Transverse colon (tissue), 4 donors: ENCODE measurements around the gene SF3B3. TPM values are rescaled to one million over a fixed set of nuclear protein-coding genes. Genes with fewer than 3 reads are reported as not detected.

Experiments used
- DNase-seq: peaks from one replicate; pipeline ENCODE4 v3.0.0-alpha.2; 2019
- H3K27ac ChIP-seq, 4 donors: fragments of 200-600 bp; sonication (generic); 2 replicates each; pipeline ENCODE4 v1.5.1; 2016 to 2018; ENCODE audit warnings: inconsistent platforms in 4 of 4
- H3K27me3 ChIP-seq: fragments of 200-600 bp; sonication (generic); 2 replicates; pipeline ENCODE4 v1.5.1; 2017; ENCODE audit warnings: inconsistent platforms
- H3K36me3 ChIP-seq, 4 donors: fragments of 200-600 bp; sonication (generic); 2 replicates each; pipeline ENCODE4 v1.5.1; 2017 to 2019; ENCODE audit warnings: inconsistent platforms in 4 of 4
- H3K4me1 ChIP-seq, 4 donors: fragments of 200-600 bp; sonication (generic); 2 replicates each; pipeline ENCODE4 v1.5.1; 2017 to 2020; ENCODE audit warnings: inconsistent platforms in 4 of 4
- H3K4me3 ChIP-seq, 4 donors: fragments of 200-600 bp; sonication (generic); 1 replicate in 1 of 4; 2 replicates in 3 of 4; pipeline versions ENCODE4 v1.5.1 to v1.6.1; 2017 to 2019; ENCODE audit warnings: inconsistent platforms in 4 of 4
- H3K9me3 ChIP-seq, 2 donors: fragments of 200-600 bp; sonication (generic); 2 replicates each; pipeline ENCODE4 v1.5.1; 2017 to 2019; ENCODE audit warnings: inconsistent platforms in 2 of 2
- EP300 ChIP-seq: sonication (generic); formaldehyde crosslinking; IDR thresholded peaks from one replicate; pipeline ENCODE4 v1.6.1; 2017; ENCODE audit warnings: antibody characterized with exemption, low read depth
- POLR2A ChIP-seq: fragments of 450-650 bp; IDR thresholded peaks from one replicate; pipeline ENCODE4 v1.6.1; 2016; ENCODE audit warnings: antibody characterized with exemption, mild to moderate bottlenecking, moderate library complexity
- POLR2AphosphoS5 ChIP-seq, 3 donors: sonication (generic); formaldehyde crosslinking; IDR thresholded peaks; one replicate each; pipeline ENCODE4 v1.6.1; 2016; ENCODE audit warnings: antibody characterized with exemption in 3 of 3
- WGBS, 2 donors: methylation state at CpG; one replicate each; pipeline ENCODE4 v1.1.5; 2018; ENCODE audit warnings: low coverage in 1 of 2; 5-methylcytosine and 5-hydroxymethylcytosine counted together
- in situ Hi-C, 4 donors: fragments of 200-750 bp; cut with MboI; loops; one replicate each; pipeline versions ENCODE4 v1.15.0 to v1.15.1; 2017; ENCODE audit warnings: low sequenced_read_pairs in 3 of 4, low pct_ligation_motif_present in 1 of 4, low pct_unique_long_range_greater_than_20kb in 1 of 4
- intact Hi-C: fragments of 100-400 bp; cut with DNase I; formaldehyde crosslinking; loops from one replicate; pipeline ENCODE4 v1.15.1; 2023; ENCODE audit warnings: low total_unique reads
- total RNA-seq, 4 donors: library from RNA; depleted of rRNA; stranded (reverse); fragments of >200 nt; gene quantifications; one replicate each; pipeline ENCODE4 v1.1.0, GENCODE V29; 2016
- TF ChIP-seq, protein P1 (sequence below), 5 experiments: fragments of 200-600 bp in 3 of 5; fragments of 450-650 bp in 2 of 5; sonication (generic) in 3 of 5; IDR thresholded peaks; 1 replicate in 2 of 5; 2 replicates in 3 of 5; pipeline ENCODE4 v1.5.1; 2016 to 2017; ENCODE audit warnings: antibody characterized with exemption in 5 of 5, inconsistent platforms in 3 of 5, mild to moderate bottlenecking in 2 of 5, moderate library complexity in 1 of 5

SF3B3 gene
- total RNA-seq, 4 donors from 2014 or later, result 59.5 to 135 (median 72.8) TPM

GRCh38 chr16:70589998-70590471 is 66.4 kb downstream of the SF3B3 start:
- TF ChIP-seq POLR2A, result no peak
- 0 to 34% methylated on average over 2 to 10 of the region's 10 CpGs for WGBS, 2 donors
- H3K36me3 ChIP-seq, result no peaks in the 10 kb centered on the region
- H3K4me3 ChIP-seq, result no peak overlapping the region
- peaks cover 7 to 37% (median 11%) of the 10 kb centered on the region in 4 donors for H3K4me1 ChIP-seq
- no peaks in the 10 kb centered on the region for H3K27me3 ChIP-seq
- peak overlapping the region; percentile 38 to 63 (median 48) for H3K27ac ChIP-seq
- intact Hi-C loops, result no loop called here
- in situ Hi-C loops, result loop anchor here in 1 of 4 donors (10.0 kb wide), 1 partner anchor 45 kb away; no protein-coding TSS in a partner anchor
- H3K9me3 ChIP-seq, result no peaks in the 10 kb centered on the region
- DNase-seq, result no peak

DNA sequence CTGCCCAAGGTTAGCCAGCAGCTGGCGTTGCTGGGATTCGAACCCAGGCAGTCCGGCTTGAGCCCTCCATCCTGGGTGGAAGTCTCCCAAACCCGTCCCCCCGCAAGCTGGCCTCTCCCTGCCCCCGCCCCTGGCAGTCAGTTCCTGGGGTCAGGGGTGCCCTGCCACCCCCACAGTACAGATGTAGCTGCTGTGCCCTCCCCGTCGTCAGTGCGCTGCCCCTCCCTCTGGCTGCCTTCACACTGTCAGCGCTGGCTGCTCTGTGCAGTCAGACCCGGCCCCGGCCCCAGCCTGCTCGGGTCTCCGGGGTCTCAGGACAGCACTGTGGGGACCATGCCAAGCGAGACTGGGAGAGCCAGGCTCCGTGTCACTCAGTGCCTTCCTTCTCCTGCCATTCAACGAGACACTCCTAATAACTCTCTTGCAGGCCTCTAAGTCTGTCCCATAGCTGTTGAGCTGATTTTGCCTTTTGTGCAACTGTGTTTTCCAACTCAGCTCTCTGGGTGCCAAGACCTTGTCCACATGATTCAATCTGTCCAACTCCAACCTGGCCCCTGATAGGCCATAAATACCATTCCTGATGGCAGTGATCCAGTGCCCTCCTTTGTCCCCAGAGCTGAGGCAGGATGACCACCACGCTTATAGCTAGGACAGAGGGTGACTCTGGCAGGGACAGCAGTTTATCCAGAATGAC is 67.3 kb downstream of the SF3B3 start:
- H3K27ac ChIP-seq, result peak overlapping the region; percentile 38 to 63 (median 48)
- in situ Hi-C loops, result no loop called here
- no peaks in the 10 kb centered on the region for H3K9me3 ChIP-seq
- H3K4me1 ChIP-seq, result peaks cover 7 to 37% (median 11%) of the 10 kb centered on the region in 4 donors
- WGBS, 2 donors, result 82% methylated on average over 18 of the region's 18 CpGs; no CpG with 5 or more reads in 1 of the 2 donors
- no peaks in the 10 kb centered on the region for H3K27me3 ChIP-seq
- H3K36me3 ChIP-seq, result no peaks in the 10 kb centered on the region
- H3K4me3 ChIP-seq, result no peak overlapping the region
- DNase-seq, result no peak
- TF ChIP-seq POLR2AphosphoS5 (IDR thresholded peaks at IDR 0.05) (no peak), POLR2A (no peak), EP300 (no peak)
- TF ChIP-seq, protein P1, sequence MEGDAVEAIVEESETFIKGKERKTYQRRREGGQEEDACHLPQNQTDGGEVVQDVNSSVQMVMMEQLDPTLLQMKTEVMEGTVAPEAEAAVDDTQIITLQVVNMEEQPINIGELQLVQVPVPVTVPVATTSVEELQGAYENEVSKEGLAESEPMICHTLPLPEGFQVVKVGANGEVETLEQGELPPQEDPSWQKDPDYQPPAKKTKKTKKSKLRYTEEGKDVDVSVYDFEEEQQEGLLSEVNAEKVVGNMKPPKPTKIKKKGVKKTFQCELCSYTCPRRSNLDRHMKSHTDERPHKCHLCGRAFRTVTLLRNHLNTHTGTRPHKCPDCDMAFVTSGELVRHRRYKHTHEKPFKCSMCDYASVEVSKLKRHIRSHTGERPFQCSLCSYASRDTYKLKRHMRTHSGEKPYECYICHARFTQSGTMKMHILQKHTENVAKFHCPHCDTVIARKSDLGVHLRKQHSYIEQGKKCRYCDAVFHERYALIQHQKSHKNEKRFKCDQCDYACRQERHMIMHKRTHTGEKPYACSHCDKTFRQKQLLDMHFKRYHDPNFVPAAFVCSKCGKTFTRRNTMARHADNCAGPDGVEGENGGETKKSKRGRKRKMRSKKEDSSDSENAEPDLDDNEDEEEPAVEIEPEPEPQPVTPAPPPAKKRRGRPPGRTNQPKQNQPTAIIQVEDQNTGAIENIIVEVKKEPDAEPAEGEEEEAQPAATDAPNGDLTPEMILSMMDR (IDR thresholded peaks at IDR 0.05), result no peak
- intact Hi-C loops, result no loop called here

- WGBS, 2 donors, result 43% methylated on average over 4 of the region's 4 CpGs; no CpG with 5 or more reads in 1 of the 2 donors
- Histone ChIP-seq H3K27me3 (no peaks in the 10 kb centered on the region), H3K4me3 (no peak overlapping the region), H3K4me1 (peaks cover 7 to 37% (median 11%) of the 10 kb centered on the region in 4 donors), H3K27ac (peak overlapping the region; percentile 32 to 57 (median 48)), H3K9me3 (no peaks in the 10 kb centered on the region), H3K36me3 (no peaks in the 10 kb centered on the region)
- TF ChIP-seq POLR2AphosphoS5 (IDR thresholded peaks at IDR 0.05), result no peak
- TF ChIP-seq EP300, result no peak
- in situ Hi-C loops (no loop called here), intact Hi-C loops (no loop called here)
- DNase-seq, result no peak
Observed at GRCh38 chr16:70591615-70592014, 68.0 kb downstream of the SF3B3 start.

- TF ChIP-seq, protein P1 (IDR thresholded peaks at IDR 0.05), result no peak
- no peak for TF ChIP-seq POLR2AphosphoS5 (IDR thresholded peaks at IDR 0.05)
- TF ChIP-seq POLR2A, result no peak
- no peak for TF ChIP-seq EP300
- WGBS, 2 donors, result 31% methylated on average over 3 of the region's 5 CpGs; no CpG with 5 or more reads in 1 of the 2 donors
- H3K4me1 ChIP-seq, result peaks cover 7 to 37% (median 11%) of the 10 kb centered on the region in 4 donors
- in situ Hi-C loops (no loop called here), intact Hi-C loops (no loop called here)
- H3K36me3 ChIP-seq, result no peaks in the 10 kb centered on the region
- no peaks in the 10 kb centered on the region for H3K27me3 ChIP-seq
- H3K27ac ChIP-seq, result peak overlapping the region; percentile 32 to 57 (median 48)
- no peak for DNase-seq
- no peak overlapping the region for H3K4me3 ChIP-seq
- no peaks in the 10 kb centered on the region for H3K9me3 ChIP-seq
Observed at GRCh38 chr16:70592106-70592571, 68.5 kb downstream of the SF3B3 start.

DNA sequence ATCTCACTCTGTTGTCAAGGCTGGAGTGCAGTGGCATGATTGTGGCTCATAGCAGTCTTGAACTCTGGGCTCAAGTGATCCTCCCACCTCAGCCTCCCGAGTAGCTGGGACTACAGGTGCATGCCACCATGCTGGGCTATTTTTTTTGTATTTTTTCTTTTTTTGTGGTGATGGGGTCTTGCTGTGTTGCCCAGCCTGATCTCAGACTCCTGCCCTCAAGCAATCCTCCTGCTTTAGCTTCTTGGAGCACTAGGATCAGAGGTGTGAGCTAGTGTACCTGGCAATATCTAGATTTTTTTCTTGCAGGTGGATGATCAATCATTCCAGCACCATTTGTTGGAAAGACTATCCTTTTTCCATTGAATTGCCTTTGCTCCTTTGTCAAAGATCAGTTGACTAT is 69.9 kb downstream of the SF3B3 start:
- Histone ChIP-seq H3K36me3 (no peaks in the 10 kb centered on the region), H3K27ac (no peak overlapping the region), H3K27me3 (no peaks in the 10 kb centered on the region), H3K9me3 (no peaks in the 10 kb centered on the region), H3K4me3 (no peak overlapping the region), H3K4me1 (peaks cover 7 to 31% (median 11%) of the 10 kb centered on the region in 4 donors)
- 68% methylated on average over 1 of the region's 1 CpG; no CpG with 5 or more reads in 1 of the 2 donors for WGBS, 2 donors
- intact Hi-C loops, result no loop called here
- no peak for TF ChIP-seq POLR2A
- TF ChIP-seq, protein P1 (IDR thresholded peaks at IDR 0.05), result no peak
- TF ChIP-seq POLR2AphosphoS5 (IDR thresholded peaks at IDR 0.05), result no peak
- no peak for TF ChIP-seq EP300
- in situ Hi-C loops, result no loop called here
- no peak for DNase-seq
